MM.1S (cell line): ENCODE measurements around the gene GBX1.

Source experiments
- DNase-seq: peaks from one replicate; pipeline ENCODE4 v3.0.0-alpha.2; 2015
- H2AFZ ChIP-seq: fragments of 300-600 bp; sonication (generic); 2 replicates; pipeline ENCODE4 v1.6.0; 2016; ENCODE audit warnings: antibody characterized with exemption, low read length
- H3F3A ChIP-seq: fragments of 300-600 bp; sonication (generic); 2 replicates; pipeline ENCODE4 v1.6.1; 2016; ENCODE audit warnings: mild to moderate bottlenecking, antibody characterized with exemption, low read length, moderate library complexity, mixed read lengths; ENCODE audit not compliant: insufficient read depth
- H3K27ac ChIP-seq: fragments of 300-600 bp; sonication (generic); 2 replicates; pipeline ENCODE4 v1.5.1; 2016; ENCODE audit warnings: mild to moderate bottlenecking, low read length
- H3K27me3 ChIP-seq: fragments of 300-600 bp; sonication (generic); replicated peaks from 2 replicates; pipeline ENCODE4 v1.6.0; 2016; ENCODE audit warnings: low read length; ENCODE audit not compliant: insufficient read depth
- H3K36me3 ChIP-seq: fragments of 300-600 bp; sonication (generic); replicated peaks from 2 replicates; pipeline ENCODE4 v1.6.1; 2016; ENCODE audit warnings: mild to moderate bottlenecking, low read length, mixed read lengths; ENCODE audit not compliant: insufficient read depth
- H3K4me1 ChIP-seq: fragments of 300-600 bp; sonication (generic); 2 replicates; pipeline ENCODE4 v1.6.1; 2016; ENCODE audit warnings: low read length, mixed read lengths
- H3K4me2 ChIP-seq: fragments of 300-600 bp; sonication (generic); 2 replicates; pipeline ENCODE4 v1.6.0; 2016; ENCODE audit warnings: low read depth, low read length
- H3K4me3 ChIP-seq: fragments of 300-600 bp; sonication (generic); 2 replicates; pipeline ENCODE4 v1.5.1; 2016; ENCODE audit warnings: low read length, mixed read lengths
- H3K79me2 ChIP-seq: fragments of 300-600 bp; sonication (generic); 2 replicates; pipeline ENCODE4 v1.6.1; 2016; ENCODE audit warnings: mixed run types, low read length, mixed read lengths
- H3K9ac ChIP-seq: fragments of 300-600 bp; sonication (generic); 2 replicates; pipeline ENCODE4 v1.6.1; 2016; ENCODE audit warnings: low read length, mixed read lengths
- H3K9me2 ChIP-seq: fragments of 300-600 bp; sonication (generic); replicated peaks from 2 replicates; pipeline ENCODE4 v1.6.1; 2016; ENCODE audit warnings: mild to moderate bottlenecking, low read length, mixed read lengths; ENCODE audit not compliant: insufficient read depth
- H3K9me3 ChIP-seq: fragments of 300-600 bp; sonication (generic); replicated peaks from 2 replicates; pipeline ENCODE4 v1.6.1; 2016; ENCODE audit warnings: mild to moderate bottlenecking, low read length, mixed read lengths; ENCODE audit not compliant: insufficient read depth
- H4K20me1 ChIP-seq: fragments of 300-600 bp; sonication (generic); 2 replicates; pipeline ENCODE4 v1.6.1; 2016; ENCODE audit warnings: mild to moderate bottlenecking, low read length, moderate library complexity, mixed read lengths; ENCODE audit not compliant: insufficient read depth
- EZH2 ChIP-seq: fragments of 300-600 bp; sonication (generic); optimal IDR thresholded peaks from 2 replicates; pipeline ENCODE3; 2017; ENCODE audit warnings: low read depth, mild to moderate bottlenecking, antibody characterized with exemption, low read length, mixed read lengths
- EZH2phosphoT487 ChIP-seq: fragments of 300-600 bp; sonication (generic); IDR thresholded peaks from 2 replicates; pipeline ENCODE4 v1.6.1; 2018; ENCODE audit warnings: antibody characterized with exemption, low read length
- TF ChIP-seq, protein P1 (sequence below): fragments of 300-600 bp; sonication (generic); IDR thresholded peaks from 2 replicates; pipeline ENCODE4 v1.5.1; 2016; ENCODE audit warnings: antibody characterized with exemption, low read length, mixed read lengths

The GBX1 gene

GRCh38 chr7:151140826-151141225 lies 26.7 kb downstream of the GBX1 start:
- no peak overlapping the region for H3K27ac ChIP-seq
- H3K4me2 ChIP-seq, result no peak overlapping the region
- H3K36me3 ChIP-seq, result no peaks in the 10 kb centered on the region
- H2AFZ ChIP-seq, result no peak overlapping the region
- no peaks in the 10 kb centered on the region for H3F3A ChIP-seq
- H3K4me1 ChIP-seq, result no peaks in the 10 kb centered on the region
- no peak overlapping the region for H3K9ac ChIP-seq
- TF ChIP-seq EZH2 (no peak), EZH2phosphoT487 (no peak)
- TF ChIP-seq, protein P1, sequence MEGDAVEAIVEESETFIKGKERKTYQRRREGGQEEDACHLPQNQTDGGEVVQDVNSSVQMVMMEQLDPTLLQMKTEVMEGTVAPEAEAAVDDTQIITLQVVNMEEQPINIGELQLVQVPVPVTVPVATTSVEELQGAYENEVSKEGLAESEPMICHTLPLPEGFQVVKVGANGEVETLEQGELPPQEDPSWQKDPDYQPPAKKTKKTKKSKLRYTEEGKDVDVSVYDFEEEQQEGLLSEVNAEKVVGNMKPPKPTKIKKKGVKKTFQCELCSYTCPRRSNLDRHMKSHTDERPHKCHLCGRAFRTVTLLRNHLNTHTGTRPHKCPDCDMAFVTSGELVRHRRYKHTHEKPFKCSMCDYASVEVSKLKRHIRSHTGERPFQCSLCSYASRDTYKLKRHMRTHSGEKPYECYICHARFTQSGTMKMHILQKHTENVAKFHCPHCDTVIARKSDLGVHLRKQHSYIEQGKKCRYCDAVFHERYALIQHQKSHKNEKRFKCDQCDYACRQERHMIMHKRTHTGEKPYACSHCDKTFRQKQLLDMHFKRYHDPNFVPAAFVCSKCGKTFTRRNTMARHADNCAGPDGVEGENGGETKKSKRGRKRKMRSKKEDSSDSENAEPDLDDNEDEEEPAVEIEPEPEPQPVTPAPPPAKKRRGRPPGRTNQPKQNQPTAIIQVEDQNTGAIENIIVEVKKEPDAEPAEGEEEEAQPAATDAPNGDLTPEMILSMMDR, result no peak
- DNase-seq, result no peak
- H4K20me1 ChIP-seq, result no peaks in the 10 kb centered on the region
- no peak overlapping the region for H3K4me3 ChIP-seq
- no peaks in the 10 kb centered on the region for H3K79me2 ChIP-seq
- no peaks in the 10 kb centered on the region for H3K9me2 ChIP-seq
- no peaks in the 10 kb centered on the region for H3K9me3 ChIP-seq
- H3K27me3 ChIP-seq, result no peaks in the 10 kb centered on the region

DNA sequence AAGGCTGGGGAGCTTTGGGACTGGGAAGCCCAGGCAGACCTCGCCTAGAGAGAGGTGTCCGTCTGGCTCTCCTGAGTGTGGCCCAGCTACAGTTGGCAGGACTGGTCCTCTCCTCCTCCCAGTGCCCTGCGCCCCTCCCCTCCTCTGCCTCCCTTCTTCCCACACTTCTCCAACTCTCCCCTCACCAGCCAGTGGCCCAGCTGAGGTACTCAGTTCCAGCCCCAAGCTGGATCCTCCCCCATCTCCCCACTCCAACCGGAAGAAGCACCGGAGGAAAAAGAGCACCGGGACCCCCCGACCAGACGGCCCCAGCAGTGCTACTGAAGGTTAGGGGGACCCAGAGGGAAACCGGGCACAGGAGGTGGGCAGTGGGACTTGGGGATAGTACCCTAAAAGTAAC lies 27.7 kb downstream of the GBX1 start:
- Histone ChIP-seq H3K9me2 (no peaks in the 10 kb centered on the region), H3K36me3 (no peaks in the 10 kb centered on the region), H4K20me1 (no peaks in the 10 kb centered on the region), H3K79me2 (no peaks in the 10 kb centered on the region), H3K27me3 (no peaks in the 10 kb centered on the region), H3K4me2 (no peak overlapping the region), H3F3A (no peaks in the 10 kb centered on the region), H3K27ac (no peak overlapping the region), H3K9me3 (no peaks in the 10 kb centered on the region), H3K4me1 (no peaks in the 10 kb centered on the region), H3K9ac (no peak overlapping the region), H2AFZ (no peak overlapping the region), H3K4me3 (no peak overlapping the region)
- no peak for TF ChIP-seq EZH2phosphoT487
- TF ChIP-seq EZH2, result no peak
- TF ChIP-seq, protein P1, result no peak
- DNase-seq, result no peak

GRCh38 chr7:151139071-151139790 lies 28.3 kb downstream of the GBX1 start:
- Histone ChIP-seq H3K36me3 (no peaks in the 10 kb centered on the region), H3K79me2 (no peaks in the 10 kb centered on the region), H3K27me3 (no peaks in the 10 kb centered on the region), H3K9me3 (no peaks in the 10 kb centered on the region), H2AFZ (no peak overlapping the region), H3K9me2 (no peaks in the 10 kb centered on the region), H3K27ac (no peak overlapping the region), H3F3A (no peaks in the 10 kb centered on the region), H3K9ac (no peak overlapping the region), H3K4me1 (no peaks in the 10 kb centered on the region), H3K4me2 (no peak overlapping the region), H4K20me1 (no peaks in the 10 kb centered on the region), H3K4me3 (no peak overlapping the region)
- TF ChIP-seq EZH2phosphoT487 (no peak), EZH2 (no peak)
- TF ChIP-seq, protein P1, result no peak
- no peak for DNase-seq
